A549 treated with AZD9567 at 1 μM for 4 hours (cell line): Measurements from ENCODE around the gene PCDHB7. TPM values are rescaled to one million over a fixed set of nuclear protein-coding genes. Genes with fewer than 3 reads are reported as not detected.

Experiments
- total RNA-seq: library from RNA; stranded (reverse); fragments of 200-300 nt; extraction: Qiagen RNA extraction; gene quantifications from 5 replicates; pipeline ENCODE4 v1.2.3, GENCODE V29; 2022; ENCODE audit not compliant: insufficient read depth

The PCDHB7 gene
- 0.02 TPM in 1 of 5 replicates, not detected in the others for total RNA-seq

DNA sequence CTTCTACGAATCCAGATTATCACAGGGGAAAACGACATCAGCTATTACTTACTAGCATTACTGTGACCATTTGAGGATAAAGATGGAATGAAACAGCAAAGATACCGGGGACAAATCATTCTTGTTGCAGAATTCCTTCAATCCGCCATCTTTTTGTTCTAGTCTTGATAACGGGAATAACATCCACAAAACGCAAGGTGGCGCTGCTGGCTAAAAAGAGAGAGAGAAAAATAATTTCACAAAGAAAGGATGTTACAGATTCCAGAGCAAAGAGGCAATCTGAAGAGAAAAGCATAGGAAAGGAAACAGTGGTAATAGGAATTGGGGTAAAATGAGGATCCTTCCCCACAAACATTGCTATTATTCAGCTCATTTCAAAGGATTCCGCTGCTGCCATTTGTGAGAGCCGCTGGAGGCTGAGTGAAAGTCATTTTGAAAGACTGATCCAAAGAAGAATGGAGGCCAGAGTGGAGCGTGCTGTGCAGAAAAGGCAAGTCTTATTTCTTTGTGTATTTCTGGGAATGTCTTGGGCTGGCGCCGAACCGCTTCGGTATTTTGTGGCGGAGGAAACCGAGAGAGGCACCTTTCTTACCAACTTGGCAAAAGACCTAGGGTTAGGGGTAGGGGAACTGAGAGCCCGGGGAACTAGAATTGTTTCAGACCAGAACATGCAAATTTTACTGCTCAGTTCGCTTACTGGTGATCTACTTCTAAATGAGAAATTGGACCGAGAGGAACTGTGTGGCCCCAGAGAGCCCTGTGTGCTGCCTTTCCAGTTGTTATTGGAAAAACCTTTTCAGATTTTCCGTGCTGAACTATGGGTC lies at the start of gene PCDHB7:
Gene PCDHB7 (plus strand): TSS at position 264 of the 824 bp plus-strand sequence. CDS start 192 bp downstream, at position 456.

DNA sequence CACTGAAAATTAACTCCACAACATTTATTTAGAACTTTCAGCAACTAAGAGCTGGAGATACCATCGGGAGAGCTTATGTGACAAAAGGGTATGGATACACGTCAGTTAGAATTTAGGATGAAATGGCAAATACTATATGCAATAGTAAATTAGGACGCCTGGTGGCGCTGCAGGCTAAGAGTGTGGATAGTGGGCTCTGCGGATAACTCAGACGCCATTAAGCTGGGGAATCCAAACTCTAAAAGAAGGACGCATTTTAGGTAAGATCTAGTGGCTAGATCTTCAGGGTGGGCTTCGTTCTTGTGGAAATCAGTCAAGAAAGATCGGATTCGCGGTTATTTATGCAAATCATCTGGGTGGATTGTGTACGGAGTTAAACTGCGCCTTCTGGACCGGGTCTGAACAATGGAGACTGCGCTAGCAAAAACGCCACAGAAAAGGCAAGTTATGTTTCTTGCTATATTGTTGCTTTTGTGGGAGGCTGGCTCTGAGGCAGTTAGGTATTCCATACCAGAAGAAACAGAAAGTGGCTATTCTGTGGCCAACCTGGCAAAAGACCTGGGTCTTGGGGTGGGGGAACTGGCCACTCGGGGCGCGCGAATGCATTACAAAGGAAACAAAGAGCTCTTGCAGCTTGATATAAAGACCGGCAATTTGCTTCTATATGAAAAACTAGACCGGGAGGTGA lies 37.3 kb upstream of the PCDHB7 start, which contains the start of gene PCDHB5:
Gene PCDHB5 (plus strand): TSS at position 177 of the 688 bp plus-strand sequence. CDS start 229 bp downstream, at position 406.

DNA sequence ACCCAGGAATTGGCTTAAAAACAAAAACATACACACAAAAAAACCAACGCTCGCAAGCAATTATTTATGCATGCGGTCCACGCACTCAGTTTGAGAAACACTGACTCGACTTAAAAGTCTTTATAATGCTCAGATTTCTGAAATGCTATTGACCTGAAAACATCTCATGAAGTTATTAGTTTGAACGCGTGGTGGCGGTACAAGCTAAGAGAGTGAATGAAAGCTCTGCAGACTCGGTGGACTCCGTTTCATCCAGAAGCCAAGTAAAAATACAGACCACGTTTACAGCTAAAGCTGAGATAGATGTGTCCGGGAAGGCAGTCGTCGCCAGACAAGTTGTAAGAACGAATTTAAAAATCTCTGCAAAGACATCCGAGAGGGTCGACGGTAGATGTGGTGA lies 22.6 kb upstream of the PCDHB7 start, which contains the start of gene PCDHB6:
Gene PCDHB6 (plus strand): TSS at position 246 of the 400 bp plus-strand sequence. CDS start 201 bp downstream, outside the sequence.

DNA sequence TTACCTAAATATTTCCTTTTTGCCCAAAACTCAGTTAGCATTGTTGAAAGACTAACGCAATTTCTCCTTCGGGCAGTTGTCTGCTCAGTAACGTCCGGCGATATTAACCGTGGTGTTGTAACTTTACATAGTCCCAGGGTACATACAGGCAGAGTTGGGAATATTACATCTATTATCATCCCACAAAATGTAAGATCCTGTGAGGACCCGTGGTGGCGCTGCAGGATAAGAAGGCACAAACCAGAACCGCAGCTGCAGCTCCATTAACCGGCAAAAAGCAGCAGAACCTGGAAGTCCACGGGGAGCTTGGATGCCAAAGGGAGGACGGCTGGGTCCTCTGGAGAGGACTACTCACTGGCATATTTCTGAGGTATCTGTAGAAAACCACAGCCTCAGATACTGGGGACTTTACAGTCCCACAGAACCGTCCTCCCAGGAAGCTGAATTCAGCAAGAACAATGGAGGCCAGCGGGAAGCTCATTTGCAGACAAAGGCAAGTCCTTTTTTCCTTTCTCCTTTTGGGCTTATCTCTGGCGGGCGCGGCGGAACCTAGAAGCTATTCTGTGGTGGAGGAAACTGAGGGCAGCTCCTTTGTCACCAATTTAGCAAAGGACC lies 5.2 kb downstream of the PCDHB7 start, which contains the start of gene PCDHB8:
Gene PCDHB8 (plus strand): TSS at position 214 of the 615 bp plus-strand sequence. CDS start 245 bp downstream, at position 459.

DNA sequence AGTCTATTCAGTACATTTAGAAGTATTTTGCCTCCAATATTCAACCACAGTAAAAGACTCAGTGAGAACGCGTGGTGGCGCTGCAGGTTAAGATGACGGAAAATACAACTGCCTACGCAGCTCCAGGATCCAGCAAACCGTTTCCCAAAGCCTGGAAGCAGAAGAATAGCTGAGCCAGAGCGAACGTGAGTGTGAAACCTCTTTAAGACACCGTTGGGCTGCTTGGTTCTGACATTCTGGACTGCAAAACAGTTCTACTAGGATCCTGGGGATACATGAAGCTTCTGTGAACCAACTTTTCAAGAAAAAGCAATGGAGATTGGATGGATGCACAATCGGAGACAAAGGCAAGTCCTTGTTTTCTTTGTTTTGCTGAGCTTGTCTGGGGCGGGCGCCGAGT lies 9.8 kb downstream of the PCDHB7 start, which contains the start of gene PCDHB16:
Gene PCDHB16 (plus strand): TSS at position 140 of the 400 bp plus-strand sequence. CDS start 173 bp downstream, at position 313.

DNA sequence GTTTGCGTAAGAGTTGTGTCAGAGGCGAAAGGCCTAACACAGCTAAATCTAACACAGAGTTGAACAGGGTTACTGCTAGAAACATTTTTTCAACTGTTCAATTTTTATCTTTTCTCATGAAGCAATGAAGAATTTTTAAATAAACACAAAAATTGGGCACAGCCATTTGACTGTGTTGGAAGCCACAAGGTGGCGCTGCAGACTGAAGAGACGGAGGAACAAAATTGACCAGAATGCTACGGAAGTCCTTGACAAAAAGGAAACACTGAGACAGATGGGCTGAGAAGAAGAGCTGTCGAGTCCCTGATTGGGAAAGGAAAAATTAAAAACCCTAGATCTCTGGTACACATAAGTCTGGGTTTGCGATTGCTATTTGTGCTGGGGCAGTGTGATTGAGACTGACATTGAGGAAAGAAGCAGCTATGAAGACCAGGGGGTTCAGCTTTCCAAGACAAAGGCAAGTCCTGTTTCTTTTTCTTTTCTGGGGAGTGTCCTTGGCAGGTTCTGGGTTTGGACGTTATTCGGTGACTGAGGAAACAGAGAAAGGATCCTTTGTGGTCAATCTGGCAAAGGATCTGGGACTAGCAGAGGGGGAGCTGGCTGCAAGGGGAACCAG lies 14.6 kb downstream of the PCDHB7 start, which contains the start of gene PCDHB9:
Gene PCDHB9 (plus strand): TSS at position 265 of the 616 bp plus-strand sequence. CDS start 158 bp downstream, at position 423.

DNA sequence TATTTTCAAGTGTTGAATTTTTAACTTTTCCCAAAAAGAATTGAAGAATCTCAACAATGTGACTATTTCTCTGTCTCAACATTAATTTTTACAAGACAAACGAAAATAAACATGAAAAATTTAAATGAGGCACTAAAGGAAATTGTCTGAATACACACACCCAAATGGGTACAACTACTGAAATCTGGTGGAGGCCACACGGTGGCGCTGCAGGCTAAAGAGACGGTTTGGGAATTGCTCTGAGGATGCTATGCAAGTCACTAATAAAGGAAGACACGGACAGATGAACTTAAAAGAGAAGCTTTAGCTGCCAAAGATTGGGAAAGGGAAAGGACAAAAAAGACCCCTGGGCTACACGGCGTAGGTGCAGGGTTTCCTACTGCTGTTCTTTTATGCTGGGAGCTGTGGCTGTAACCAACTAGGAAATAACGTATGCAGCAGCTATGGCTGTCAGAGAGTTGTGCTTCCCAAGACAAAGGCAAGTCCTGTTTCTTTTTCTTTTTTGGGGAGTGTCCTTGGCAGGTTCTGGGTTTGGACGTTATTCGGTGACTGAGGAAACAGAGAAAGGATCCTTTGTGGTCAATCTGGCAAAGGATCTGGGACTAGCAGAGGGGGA lies 19.8 kb downstream of the PCDHB7 start, which contains the start of gene PCDHB10:
Gene PCDHB10 (plus strand): TSS at position 244 of the 616 bp plus-strand sequence. CDS start 200 bp downstream, at position 444.

DNA sequence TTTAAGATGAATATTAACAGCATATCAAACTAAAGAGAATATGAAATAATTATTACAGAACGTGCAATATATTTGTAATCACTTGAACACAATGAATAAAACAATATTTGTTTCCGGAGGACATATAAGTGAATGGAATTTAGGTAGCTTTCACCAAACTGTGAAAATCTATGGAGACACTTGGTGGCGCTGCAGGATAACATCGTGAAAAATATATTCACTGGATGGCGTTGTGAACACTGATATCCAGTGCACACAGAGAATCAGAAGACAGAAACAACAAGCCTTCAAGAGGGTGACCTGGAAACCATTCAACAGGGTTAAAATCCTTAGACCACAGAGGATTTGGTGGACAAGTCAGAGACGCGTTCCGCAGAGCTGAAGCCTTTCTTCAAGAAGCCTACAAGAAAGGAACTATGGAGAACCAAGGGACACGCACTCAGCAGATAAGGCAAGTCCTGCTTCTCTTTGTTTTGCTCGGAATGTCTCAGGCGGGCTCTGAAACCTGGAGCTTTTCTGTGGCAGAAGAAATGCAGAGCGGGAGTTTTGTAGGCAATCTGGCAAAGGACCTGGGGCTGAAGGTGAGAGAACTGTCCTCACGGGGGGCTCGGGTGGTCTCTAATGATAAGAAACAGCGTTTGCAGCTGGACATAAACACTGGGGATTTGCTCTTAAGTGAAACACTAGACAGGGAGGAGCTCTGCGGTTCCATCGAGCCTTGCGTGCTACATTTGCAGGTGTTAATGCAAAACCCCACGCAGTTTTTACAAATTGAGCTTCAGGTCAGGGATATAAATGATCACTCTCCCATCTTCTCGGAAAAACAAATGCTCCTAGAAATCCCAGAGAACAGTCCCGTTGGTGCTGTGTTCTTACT lies 27.2 kb downstream of the PCDHB7 start, which contains the start of gene PCDHB11:
Gene PCDHB11 (plus strand): TSS at position 269 of the 877 bp plus-strand sequence. CDS start 148 bp downstream, at position 417.

DNA sequence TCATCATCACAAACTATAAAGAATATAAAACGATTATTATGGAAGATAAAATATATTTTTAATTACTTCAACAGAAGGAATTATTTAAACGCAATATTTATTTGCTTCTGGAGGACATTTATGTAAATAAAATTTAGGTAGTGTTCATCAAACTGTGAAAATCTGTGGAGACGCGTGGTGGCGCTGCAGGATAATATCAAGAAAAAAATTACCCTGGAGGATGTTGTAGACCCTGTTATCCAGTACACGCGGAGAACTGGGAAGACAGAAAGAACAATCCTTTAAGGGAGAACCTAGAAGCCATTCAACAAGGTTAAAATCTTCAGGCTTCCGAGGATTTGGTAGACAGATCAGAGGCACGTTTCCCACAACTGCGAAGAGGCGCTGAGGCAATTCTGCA lies 36.0 kb downstream of the PCDHB7 start, which contains the start of gene PCDHB12:
Gene PCDHB12 (plus strand): TSS at position 242 of the 400 bp plus-strand sequence. CDS start 189 bp downstream, outside the sequence.

DNA sequence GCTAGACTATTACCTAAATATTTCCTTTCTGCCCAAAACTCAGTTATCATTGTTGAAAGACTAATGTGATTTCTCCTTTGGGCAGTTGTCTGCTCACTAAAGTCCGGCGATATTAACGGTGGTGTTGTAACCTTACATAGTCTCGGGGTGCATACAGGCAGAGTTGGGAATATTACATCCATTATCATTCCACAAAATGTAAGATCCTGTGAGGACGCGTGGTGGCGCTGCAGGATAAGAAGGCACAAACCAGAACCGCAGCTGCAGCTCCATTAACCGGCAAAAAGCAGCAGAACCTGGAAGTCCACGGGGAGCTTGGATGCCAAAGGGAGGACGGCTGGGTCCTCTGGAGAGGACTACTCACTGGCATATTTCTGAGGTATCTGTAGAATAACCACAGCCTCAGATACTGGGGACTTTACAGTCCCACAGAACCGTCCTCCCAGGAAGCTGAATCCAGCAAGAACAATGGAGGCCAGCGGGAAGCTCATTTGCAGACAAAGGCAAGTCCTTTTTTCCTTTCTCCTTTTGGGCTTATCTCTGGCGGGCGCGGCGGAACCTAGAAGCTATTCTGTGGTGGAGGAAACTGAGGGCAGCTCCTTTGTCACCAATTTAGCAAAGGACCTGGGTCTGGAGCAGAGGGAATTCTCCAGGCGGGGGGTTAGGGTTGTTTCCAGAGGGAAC lies 41.4 kb downstream of the PCDHB7 start, which contains the start of gene PCDHB13:
Gene PCDHB13 (plus strand): TSS at position 264 of the 684 bp plus-strand sequence. CDS start 205 bp downstream, at position 469.

DNA sequence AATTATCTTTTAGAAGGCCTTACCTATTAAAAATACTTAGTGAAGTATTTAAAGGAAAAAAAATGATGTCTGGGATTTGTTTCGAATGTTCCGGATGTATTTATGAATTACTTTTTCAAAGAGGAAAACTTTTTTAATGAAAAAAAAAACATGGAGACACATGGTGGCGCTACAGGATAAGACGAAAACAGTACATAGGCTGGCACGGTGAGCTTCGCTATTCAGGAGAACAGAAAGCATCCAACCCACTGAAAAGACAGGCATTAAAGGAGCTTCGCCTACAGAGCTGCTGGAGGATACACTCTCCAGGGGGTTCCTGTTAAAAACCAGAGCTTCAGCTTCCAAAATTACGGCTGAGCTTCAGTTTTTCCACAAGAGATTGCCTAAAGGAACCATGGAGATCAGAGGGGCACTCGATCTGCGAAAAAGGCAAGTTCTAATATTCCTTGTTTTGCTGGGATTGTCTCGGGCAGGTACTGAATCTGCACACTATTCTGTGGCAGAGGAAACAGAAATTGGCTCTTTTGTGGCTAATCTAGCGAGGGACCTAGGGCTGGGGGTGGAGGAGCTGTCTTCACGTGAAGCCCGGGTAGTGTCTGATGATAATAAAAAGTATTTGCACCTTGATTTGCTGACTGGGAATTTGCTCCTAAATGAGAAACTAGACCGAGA lies 50.8 kb downstream of the PCDHB7 start, which contains the start of gene PCDHB14:
Gene PCDHB14 (plus strand): TSS at position 232 of the 672 bp plus-strand sequence. CDS start 163 bp downstream, at position 395.

Other genes starting within 250 kb of the PCDHB7 start
- 1.9 to 3.7 TPM (median 2.1 TPM) in 5 replicates for gene PCDHAC1, start 246.3 kb upstream of the PCDHB7 start, total RNA-seq
- gene PCDHAC2, start 206.2 kb upstream of the PCDHB7 start, total RNA-seq = 3.1 to 3.5 TPM (median 3.3 TPM) in 5 replicates
- not detected in 5 replicates for gene PCDHB1, start 121.3 kb upstream of the PCDHB7 start, total RNA-seq
- gene PCDHB2, start 78.0 kb upstream of the PCDHB7 start, total RNA-seq = 0.77 to 3.1 TPM (median 3.1 TPM) in 5 replicates
- gene PCDHB3, start 72.2 kb upstream of the PCDHB7 start, total RNA-seq = 0.02 to 0.05 TPM (median 0.03 TPM) in 3 of 5 replicates, not detected in the others
- 0.03 to 0.06 TPM (median 0.05 TPM) in 3 of 5 replicates, not detected in the others for gene PCDHB4, start 50.8 kb upstream of the PCDHB7 start, total RNA-seq
- gene PCDHB5, start 37.4 kb upstream of the PCDHB7 start, total RNA-seq = 1.2 to 2.1 TPM (median 1.3 TPM) in 5 replicates
- gene PCDHB6, start 22.6 kb upstream of the PCDHB7 start, total RNA-seq = 0.71 to 1.3 TPM (median 0.88 TPM) in 5 replicates
- 0.21 to 0.30 TPM (median 0.25 TPM) in 4 of 5 replicates, not detected in the other for gene PCDHB8, start 5.1 kb downstream of the PCDHB7 start, total RNA-seq
- 0.02 to 0.09 TPM (median 0.06 TPM) in 4 of 5 replicates, not detected in the other for gene PCDHB16, start 9.7 kb downstream of the PCDHB7 start, total RNA-seq
- 0.02 to 0.20 TPM (median 0.05 TPM) in 3 of 5 replicates, not detected in the others for gene PCDHB9, start 14.5 kb downstream of the PCDHB7 start, total RNA-seq
- 0.04 to 0.05 TPM in 2 of 5 replicates, not detected in the others for gene PCDHB10, start 19.7 kb downstream of the PCDHB7 start, total RNA-seq
- gene PCDHB11, start 27.0 kb downstream of the PCDHB7 start, total RNA-seq = 0.02 to 0.06 TPM (median 0.05 TPM) in 4 of 5 replicates, not detected in the other
- 0.06 TPM in 1 of 5 replicates, not detected in the others for gene PCDHB12, start 36.1 kb downstream of the PCDHB7 start, total RNA-seq
- gene PCDHB13, start 41.3 kb downstream of the PCDHB7 start, total RNA-seq = 0.05 to 0.06 TPM (median 0.06 TPM) in 4 of 5 replicates, not detected in the other
- gene PCDHB14, start 50.7 kb downstream of the PCDHB7 start, total RNA-seq = 0.06 to 0.11 TPM (median 0.06 TPM) in 4 of 5 replicates, not detected in the other
- gene PCDHB15, start 72.8 kb downstream of the PCDHB7 start, total RNA-seq = 0.02 to 0.09 TPM (median 0.07 TPM) in 4 of 5 replicates, not detected in the other
- not detected in 5 replicates for gene SLC25A2, start 131.4 kb downstream of the PCDHB7 start, total RNA-seq
- gene TAF7, start 148.1 kb downstream of the PCDHB7 start, total RNA-seq = 60.6 to 75.9 TPM (median 73.6 TPM) in 5 replicates
- gene PCDHGA1, start 157.9 kb downstream of the PCDHB7 start, total RNA-seq = 0.22 to 0.39 TPM (median 0.28 TPM) in 4 of 5 replicates, not detected in the other
- 0.42 to 1.1 TPM (median 0.53 TPM) in 5 replicates for gene PCDHGA2, start 166.1 kb downstream of the PCDHB7 start, total RNA-seq
- 0.02 TPM in 2 of 5 replicates, not detected in the others for gene PCDHGA3, start 171.2 kb downstream of the PCDHB7 start, total RNA-seq
- gene PCDHGB1, start 177.5 kb downstream of the PCDHB7 start, total RNA-seq = 1.2 to 1.7 TPM (median 1.5 TPM) in 4 of 5 replicates, not detected in the other
- gene PCDHGA4, start 182.4 kb downstream of the PCDHB7 start, total RNA-seq = 0.08 to 0.17 TPM (median 0.13 TPM) in 4 of 5 replicates, not detected in the other
- gene PCDHGB2, start 187.3 kb downstream of the PCDHB7 start, total RNA-seq = 0.07 to 0.13 TPM (median 0.08 TPM) in 4 of 5 replicates, not detected in the other
- gene PCDHGA5, start 191.5 kb downstream of the PCDHB7 start, total RNA-seq = 0.09 to 0.87 TPM (median 0.14 TPM) in 5 replicates
- gene PCDHGB3, start 197.6 kb downstream of the PCDHB7 start, total RNA-seq = 0.14 to 0.80 TPM (median 0.26 TPM) in 5 replicates
- gene PCDHGA6, start 201.2 kb downstream of the PCDHB7 start, total RNA-seq = 0.14 to 0.20 TPM (median 0.18 TPM) in 4 of 5 replicates, not detected in the other
- gene PCDHGA7, start 210.1 kb downstream of the PCDHB7 start, total RNA-seq = 0.44 to 0.91 TPM (median 0.79 TPM) in 5 replicates
- 0.66 to 0.88 TPM (median 0.85 TPM) in 5 replicates for gene PCDHGB4, start 215.1 kb downstream of the PCDHB7 start, total RNA-seq
- gene PCDHGA8, start 220.0 kb downstream of the PCDHB7 start, total RNA-seq = 0.02 to 0.05 TPM (median 0.04 TPM) in 4 of 5 replicates, not detected in the other
- gene PCDHGB5, start 225.3 kb downstream of the PCDHB7 start, total RNA-seq = 1.9 to 2.9 TPM (median 2.4 TPM) in 5 replicates
- gene PCDHGA9, start 230.1 kb downstream of the PCDHB7 start, total RNA-seq = 0.02 to 0.07 TPM (median 0.04 TPM) in 4 of 5 replicates, not detected in the other
- gene PCDHGB6, start 235.4 kb downstream of the PCDHB7 start, total RNA-seq = 0.05 to 0.11 TPM (median 0.09 TPM) in 4 of 5 replicates, not detected in the other
- 0.05 TPM in 1 of 5 replicates, not detected in the others for gene PCDHGA10, start 240.3 kb downstream of the PCDHB7 start, total RNA-seq
- gene PCDHGB7, start 245.0 kb downstream of the PCDHB7 start, total RNA-seq = 0.05 to 0.70 TPM (median 0.06 TPM) in 5 replicates
- gene PCDHGA11, start 248.4 kb downstream of the PCDHB7 start, total RNA-seq = 0.01 to 0.03 TPM (median 0.02 TPM) in 3 of 5 replicates, not detected in the others